Choroid plexus epithelial cell (primary cell): Measurements from ENCODE around the gene MYO5A.
"Not testable (repeated sequence)": the region's sequence is repeated elsewhere in the genome, so short reads cannot be mapped to it uniquely, and the experiment has no call there.

Experiments used
- DNase-seq: peaks from one replicate; pipeline ENCODE4 v3.0.0-alpha.2; 2010; ENCODE audit warnings: low read depth
- H3K4me3 ChIP-seq: 2 replicates; pipeline ENCODE4 v1.5.1; 2011; ENCODE audit warnings: low read depth, mild to moderate bottlenecking, control low read depth, low read length, moderate library complexity
- TF ChIP-seq, protein P1 (sequence below): conservative IDR thresholded peaks from 2 replicates; pipeline ENCODE4 v1.5.1; 2011; ENCODE audit warnings: low read depth, mild to moderate bottlenecking, control low read depth, inconsistent platforms, low read length, moderate library complexity

MYO5A gene

DNA sequence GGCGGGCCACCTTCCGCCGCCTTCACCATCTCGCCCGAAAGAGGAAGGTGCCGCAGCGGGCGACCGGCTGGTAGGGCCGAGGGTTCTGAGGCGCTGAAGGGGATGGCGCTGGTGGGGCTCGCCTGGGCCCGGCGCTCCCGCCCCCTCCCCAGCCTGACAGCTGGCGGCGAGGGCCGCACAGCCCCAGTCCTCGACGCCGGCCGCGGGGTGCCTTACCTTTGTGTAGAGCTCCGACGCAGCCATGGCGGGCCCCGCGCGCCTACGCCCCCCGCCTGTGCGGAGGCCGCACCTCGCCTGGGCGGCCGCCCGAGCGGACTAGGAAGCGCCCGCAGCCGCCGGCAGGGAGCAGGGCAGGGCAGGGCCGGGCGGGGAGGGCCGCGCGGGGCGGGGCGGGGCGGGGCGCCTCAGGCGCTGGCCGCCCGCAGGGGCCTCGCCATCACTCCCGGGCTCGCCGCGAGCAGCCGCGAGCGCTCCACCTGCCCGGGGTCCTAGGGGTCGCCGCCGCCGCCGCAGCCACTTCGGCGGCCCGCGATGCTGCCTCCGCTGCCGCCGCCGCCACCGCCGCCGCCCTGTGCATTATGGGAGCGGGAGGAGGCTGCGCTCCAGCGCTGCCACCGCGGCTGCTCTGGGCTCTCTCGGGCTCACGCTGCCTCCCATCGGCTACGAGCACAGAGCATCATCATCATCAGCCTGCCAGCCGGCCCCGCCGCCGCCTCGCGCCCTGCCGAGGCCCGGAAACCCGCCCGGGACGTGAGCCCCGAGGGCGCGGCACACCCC is at the start of gene MYO5A:
MYO5A (minus strand) TSS at position 317 of the 777 bp plus-strand sequence; CDS start at position 243, 74 bp downstream.
- TF ChIP-seq, protein P1, sequence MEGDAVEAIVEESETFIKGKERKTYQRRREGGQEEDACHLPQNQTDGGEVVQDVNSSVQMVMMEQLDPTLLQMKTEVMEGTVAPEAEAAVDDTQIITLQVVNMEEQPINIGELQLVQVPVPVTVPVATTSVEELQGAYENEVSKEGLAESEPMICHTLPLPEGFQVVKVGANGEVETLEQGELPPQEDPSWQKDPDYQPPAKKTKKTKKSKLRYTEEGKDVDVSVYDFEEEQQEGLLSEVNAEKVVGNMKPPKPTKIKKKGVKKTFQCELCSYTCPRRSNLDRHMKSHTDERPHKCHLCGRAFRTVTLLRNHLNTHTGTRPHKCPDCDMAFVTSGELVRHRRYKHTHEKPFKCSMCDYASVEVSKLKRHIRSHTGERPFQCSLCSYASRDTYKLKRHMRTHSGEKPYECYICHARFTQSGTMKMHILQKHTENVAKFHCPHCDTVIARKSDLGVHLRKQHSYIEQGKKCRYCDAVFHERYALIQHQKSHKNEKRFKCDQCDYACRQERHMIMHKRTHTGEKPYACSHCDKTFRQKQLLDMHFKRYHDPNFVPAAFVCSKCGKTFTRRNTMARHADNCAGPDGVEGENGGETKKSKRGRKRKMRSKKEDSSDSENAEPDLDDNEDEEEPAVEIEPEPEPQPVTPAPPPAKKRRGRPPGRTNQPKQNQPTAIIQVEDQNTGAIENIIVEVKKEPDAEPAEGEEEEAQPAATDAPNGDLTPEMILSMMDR, result peak; percentile 16
- peak within 1 kb of the TSS; percentile 71 for H3K4me3 ChIP-seq
- DNase-seq, result peak; percentile 61

DNA sequence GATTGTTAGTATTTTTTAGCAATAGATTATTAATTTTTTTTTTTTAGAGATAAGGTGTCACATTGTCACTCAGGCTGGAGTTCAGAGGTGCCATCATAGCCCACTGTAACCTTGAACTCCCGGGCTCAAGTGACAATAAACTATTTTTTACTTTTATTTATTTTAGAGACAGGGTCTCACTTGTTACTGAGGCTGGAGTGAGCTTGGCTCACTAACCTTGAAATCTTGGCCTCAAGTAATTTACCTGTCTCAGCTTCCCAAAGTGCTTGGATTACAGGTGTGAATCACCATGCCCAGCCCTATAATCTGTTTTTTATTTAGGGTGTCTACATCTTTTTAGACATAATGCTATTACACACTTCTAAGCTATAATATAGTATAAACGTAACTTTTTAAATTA is 48.0 kb upstream of the MYO5A start:
- DNase-seq, result no peak
- no peak overlapping the region for H3K4me3 ChIP-seq
- TF ChIP-seq, protein P1, result no peak

DNA sequence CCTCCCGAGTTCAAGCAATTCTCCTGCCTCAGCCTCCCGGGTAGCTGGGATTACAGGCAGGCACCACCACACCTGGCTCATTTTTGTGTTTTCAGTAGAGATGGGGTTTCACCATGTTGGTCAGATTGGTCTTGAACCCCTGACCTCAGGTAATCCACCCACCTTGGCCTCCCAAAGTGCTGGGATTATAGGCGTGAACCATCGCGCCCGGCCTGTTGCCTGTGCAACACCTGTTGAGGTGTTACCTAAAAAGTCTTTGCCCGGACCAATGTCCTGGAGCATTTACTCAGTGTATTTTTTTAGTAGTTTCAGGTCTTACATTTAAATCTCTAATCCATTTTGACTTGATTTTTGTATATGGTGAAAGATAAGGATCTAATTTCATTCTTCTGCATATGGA is 46.9 kb upstream of the MYO5A start:
- not testable (repeated sequence) for H3K4me3 ChIP-seq, DNase-seq

DNA sequence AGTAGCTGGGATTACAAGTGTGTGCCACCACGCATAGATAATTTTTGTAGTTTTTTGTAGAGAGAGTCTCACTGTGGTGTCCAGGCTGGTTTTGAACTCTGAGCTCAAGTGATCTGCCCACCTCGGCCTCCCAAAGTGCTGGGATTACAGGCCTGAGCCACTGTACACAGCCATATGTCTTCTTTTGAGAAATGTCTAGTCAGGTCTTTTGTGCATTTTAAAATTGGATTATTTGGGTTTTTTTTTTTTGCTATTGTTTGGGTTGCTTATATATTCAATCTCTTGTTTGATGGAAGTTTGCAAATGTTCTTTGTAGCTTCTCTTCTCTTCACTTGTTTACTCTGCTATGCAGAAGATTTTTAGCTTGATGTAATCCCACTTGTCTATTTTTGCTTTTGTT is 46.4 kb upstream of the MYO5A start:
- TF ChIP-seq, protein P1, result no peak
- DNase-seq, result no peak
- no peak overlapping the region for H3K4me3 ChIP-seq

DNA sequence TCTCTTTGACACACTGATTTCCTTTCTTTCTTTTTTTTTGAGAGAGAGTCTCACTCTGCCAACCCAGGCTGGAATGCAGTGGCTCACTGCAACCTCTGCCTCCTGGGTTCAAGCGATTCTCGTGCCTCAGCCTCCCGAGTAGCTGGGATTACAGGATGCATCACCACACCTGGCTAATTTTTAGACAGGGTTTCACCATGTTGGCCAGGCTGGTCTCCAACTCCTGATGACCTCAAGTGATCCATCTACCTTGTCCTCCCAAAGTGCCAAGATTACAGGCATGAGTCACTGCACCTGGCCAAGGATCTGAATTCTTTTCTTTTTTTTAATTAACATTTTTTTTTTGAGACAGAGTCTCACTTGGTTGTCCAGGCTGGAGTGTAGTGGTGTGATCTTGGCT is 45.9 kb upstream of the MYO5A start:
- H3K4me3 ChIP-seq, DNase-seq: not testable (repeated sequence)

DNA sequence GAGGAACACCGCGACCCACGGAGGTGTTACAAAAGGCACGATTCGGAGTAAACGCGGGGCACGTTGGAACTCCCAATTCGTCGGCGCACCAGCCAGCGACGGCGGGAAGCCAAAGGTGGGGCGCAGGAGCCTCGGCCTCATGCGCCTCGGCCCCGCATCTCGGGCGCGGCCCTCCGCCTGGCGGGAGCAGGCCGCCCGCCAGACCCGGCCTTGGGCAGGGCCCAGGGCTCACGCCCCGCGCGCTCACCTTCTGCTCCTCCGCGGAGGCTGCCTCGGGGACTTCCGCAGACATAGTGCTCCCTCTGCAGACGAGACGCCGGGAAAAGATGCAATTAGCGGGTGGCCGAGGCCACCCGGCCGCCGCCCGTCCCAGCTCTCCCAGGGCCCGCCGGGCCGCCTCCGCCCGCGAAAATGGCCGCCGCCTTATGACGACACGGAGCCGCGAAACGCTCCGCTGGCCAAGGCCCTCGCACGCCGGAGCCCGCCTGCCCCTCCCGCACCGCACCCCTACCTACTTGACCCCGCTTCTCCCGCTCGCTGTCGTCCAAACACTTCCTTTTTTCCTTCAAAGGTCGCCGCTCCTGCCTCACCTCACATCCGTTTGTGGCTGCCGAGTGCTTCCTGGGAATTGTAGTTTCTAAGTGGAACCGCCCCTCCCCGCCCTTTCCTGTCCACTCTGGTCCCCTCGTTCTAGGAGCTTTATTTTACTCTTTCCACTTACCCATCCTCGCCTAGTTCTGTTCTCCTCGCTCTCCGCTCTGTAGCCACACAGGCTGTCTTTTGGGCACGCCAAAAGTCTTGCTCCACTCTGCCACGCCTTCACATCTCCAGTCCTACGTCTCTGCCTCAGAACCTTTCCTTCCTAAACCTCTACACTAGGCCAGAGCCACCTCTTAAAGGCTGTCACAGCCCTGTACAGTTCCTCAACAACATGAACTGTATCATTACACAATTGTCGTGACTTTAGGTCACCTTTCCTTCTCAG is 40.2 kb upstream of the MYO5A start, which contains the start of gene ARPP19:
ARPP19 (minus strand) TSS at position 430 of the 985 bp plus-strand sequence; CDS start at position 292, 138 bp downstream.
- peak within 1 kb of the TSS; percentile 89 for H3K4me3 ChIP-seq
- DNase-seq, result peak; percentile 89
- TF ChIP-seq, protein P1, result no peak

DNA sequence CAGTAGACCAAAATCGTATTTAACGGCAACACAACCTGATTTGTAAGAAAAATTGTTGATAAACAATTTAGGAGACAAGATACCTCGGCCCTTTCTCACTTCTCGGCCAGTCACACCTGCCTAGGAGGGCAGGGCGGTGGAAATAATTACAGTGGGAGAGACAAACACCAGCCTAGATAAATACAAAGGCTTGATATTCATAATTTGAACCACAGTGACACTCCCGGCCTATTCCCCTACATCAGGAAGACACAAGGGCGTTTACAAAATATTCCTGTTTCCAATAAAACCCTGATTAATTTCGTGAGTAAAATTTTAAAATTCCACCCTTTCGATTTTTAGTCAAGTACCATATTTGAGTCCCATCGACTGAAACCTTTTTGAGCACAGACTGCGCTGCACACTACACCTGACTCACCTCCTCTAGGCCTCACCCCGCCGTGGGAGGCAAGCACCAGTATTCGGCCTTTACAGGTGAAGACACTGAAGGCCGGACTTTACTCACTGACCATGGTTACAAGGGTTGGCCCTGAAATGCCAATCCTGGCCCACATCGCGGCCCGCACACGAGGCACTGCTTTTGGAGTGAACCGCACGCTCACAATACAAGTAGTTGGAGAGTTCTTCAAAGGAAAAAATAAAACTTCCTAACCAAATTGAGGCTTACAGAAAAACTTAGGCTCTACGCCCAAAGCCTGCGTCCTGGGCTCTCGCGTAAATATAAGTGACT is 39.4 kb upstream of the MYO5A start:
- peak overlapping the region; percentile 89 for H3K4me3 ChIP-seq
- DNase-seq, result peak; percentile 48
- TF ChIP-seq, protein P1, result no peak
